ENCODE results near the gene MRTFA.

MRTFA gene

DNA sequence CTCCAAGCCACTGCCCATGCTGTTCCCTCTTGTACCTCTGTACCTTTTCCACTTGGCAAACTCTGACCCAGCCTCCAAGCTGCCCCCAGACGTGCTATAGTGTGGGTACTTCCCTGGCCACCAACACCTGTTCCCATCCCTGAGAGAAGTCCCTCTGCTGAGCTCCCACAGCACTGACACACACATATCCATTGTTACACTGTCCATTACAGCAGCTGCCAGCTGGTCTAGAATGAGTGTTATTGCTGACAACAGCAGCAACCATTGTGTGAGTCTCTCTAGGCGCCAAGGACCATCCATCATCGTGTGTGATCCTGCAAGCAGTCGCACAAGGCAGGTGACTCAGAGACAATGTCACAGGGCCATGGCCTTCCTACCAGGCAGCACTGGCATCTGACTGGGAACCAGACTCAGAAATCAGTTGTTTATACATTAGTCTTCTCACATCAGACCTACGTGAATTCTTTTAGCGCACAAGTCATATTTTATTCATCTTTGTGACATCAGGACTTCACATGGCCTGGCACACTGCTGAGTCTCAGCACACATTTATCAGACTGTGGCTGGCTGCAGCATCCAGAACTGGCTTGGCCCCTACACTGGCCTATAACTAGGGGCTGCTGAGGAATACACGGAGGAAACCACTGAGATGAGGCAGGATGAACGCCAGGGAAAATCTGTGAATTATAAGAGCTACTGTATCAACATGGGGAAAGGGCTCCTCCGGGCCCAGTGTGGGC is 209.8 kb downstream of the MRTFA start:
- TF ChIP-seq CTCF (IDR thresholded peaks at IDR 0.05; ENCODE audit: extremely low read depth, insufficient read depth, missing control alignments), result no peak
- no peak for DNase-seq (ENCODE audit: low spot score)
- in situ Hi-C loops (cut with MboI; ENCODE audit: low pct_unique_long_range_greater_than_20kb, low sequenced_read_pairs, unreplicated experiment), result no loop called here

GRCh38 chr22:40425082-40425481 is 211.4 kb downstream of the MRTFA start:
- in situ Hi-C loops (cut with MboI; ENCODE audit: low pct_unique_long_range_greater_than_20kb, low sequenced_read_pairs, unreplicated experiment), result no loop called here
- TF ChIP-seq CTCF (IDR thresholded peaks at IDR 0.05; ENCODE audit: extremely low read depth, insufficient read depth, missing control alignments), result no peak
- no peak for DNase-seq (ENCODE audit: low spot score)

DNA sequence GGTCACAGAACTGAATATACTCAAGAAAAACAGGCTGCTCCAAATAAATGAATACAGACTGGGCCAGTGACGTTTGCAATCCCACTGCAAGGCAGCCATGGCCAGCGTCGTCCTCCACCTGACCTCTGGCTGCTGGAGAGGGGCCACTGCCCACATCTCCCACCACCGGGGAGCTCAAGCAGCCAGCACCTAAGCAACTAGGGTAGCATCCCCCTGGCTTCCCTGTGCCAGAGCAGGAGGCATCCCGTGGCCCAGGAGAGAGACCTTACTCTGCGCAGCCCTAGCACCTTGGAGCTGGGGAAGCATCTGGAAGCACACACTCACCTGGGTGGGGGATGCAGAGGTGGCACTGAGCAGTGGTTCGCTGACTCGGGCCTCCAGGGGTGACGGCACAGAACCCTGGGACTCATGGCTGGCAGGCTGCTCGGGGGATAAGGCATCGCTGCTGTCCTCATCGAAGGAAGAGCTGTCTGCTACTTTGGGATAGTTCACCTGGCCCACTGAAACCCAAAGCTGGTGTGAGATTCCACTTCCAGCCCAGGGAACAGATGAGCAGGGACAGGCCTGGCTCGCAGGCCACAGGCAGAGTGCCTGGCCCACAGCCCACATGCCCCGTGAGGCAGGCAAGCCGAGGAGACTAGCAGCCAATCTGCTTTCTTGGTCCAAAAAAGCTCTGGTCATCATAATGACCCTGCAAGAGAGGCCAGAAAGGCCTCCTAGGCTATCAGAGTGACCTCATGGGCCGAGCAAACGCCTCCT is 212.5 kb downstream of the MRTFA start:
- in situ Hi-C loops (cut with MboI; ENCODE audit: low pct_unique_long_range_greater_than_20kb, low sequenced_read_pairs, unreplicated experiment), result no loop called here
- no peak for TF ChIP-seq CTCF (IDR thresholded peaks at IDR 0.05; ENCODE audit: extremely low read depth, insufficient read depth, missing control alignments)
- no peak for DNase-seq (ENCODE audit: low spot score)

DNA sequence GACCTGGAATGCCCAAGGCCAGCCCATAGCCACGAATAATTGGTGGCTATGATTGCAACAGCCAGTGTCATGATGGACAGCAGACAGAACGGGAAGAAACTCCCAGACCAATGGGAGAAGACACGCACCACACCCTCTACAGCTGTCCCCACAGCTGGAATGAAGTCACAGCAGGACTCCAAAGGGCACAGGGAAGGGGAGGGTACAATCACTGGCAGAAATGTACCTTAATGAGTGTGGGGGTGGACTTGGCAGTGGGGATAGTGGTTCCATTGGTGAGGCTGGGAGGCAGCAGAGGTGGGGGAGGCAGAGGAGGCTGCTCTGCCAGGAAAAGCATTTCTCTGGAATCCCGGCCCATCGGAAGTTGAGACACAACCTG is 213.2 kb downstream of the MRTFA start:
- no peak for DNase-seq (ENCODE audit: low spot score)
- no peak for TF ChIP-seq CTCF (IDR thresholded peaks at IDR 0.05; ENCODE audit: extremely low read depth, insufficient read depth, missing control alignments)
- in situ Hi-C loops (cut with MboI; ENCODE audit: low pct_unique_long_range_greater_than_20kb, low sequenced_read_pairs, unreplicated experiment), result no loop called here

GRCh38 chr22:40422558-40423309 is 213.8 kb downstream of the MRTFA start:
- DNase-seq (ENCODE audit: low spot score), result no peak
- in situ Hi-C loops (cut with MboI; ENCODE audit: low pct_unique_long_range_greater_than_20kb, low sequenced_read_pairs, unreplicated experiment), result no loop called here
- no peak for TF ChIP-seq CTCF (IDR thresholded peaks at IDR 0.05; ENCODE audit: extremely low read depth, insufficient read depth, missing control alignments)

- in situ Hi-C loops (cut with MboI; ENCODE audit: low pct_unique_long_range_greater_than_20kb, low sequenced_read_pairs, unreplicated experiment), result no loop called here
- TF ChIP-seq CTCF (IDR thresholded peaks at IDR 0.05; ENCODE audit: extremely low read depth, insufficient read depth, missing control alignments), result no peak
- DNase-seq (ENCODE audit: low spot score), result no peak
These were observed 214.6 kb downstream of the MRTFA start for GRCh38 chr22:40421941-40422340.
